Measurements from ENCODE around the gene TPP2.

Gene TPP2

GRCh38 chr13:102651892-102652291 lies 55.1 kb downstream of the TPP2 start:
- intact Hi-C loops (cut with DNase I; ENCODE audit: low total_unique reads), result loop anchor here (10.0 kb wide), 1 partner anchor 143 kb away; the partner anchor contains the start of genes BIVM and POGLUT2

GRCh38 chr13:102654756-102655155 lies 58.0 kb downstream of the TPP2 start:
- no peak for TF ChIP-seq CTCF (IDR thresholded peaks at IDR 0.05)

More at GRCh38 chr13:102651892-102652291, 55.1 kb downstream of the TPP2 start:
- Histone ChIP-seq H3K36me3 (peaks cover 13 to 34% (median 32%) of the 10 kb centered on the region in 3 donors), H3K4me1 (peaks cover 0 to 23% (median 4%) of the 10 kb centered on the region in 4 donors), H3K27ac (peak overlapping the region; percentile 51 to 52), H3K4me3 (no peak overlapping the region), H3K27me3 (no peaks in the 10 kb centered on the region), H3K9me3 (no peaks in the 10 kb centered on the region)
- TF ChIP-seq CTCF (IDR thresholded peaks at IDR 0.05), result no peak
- peak; percentile 25 to 83 for DNase-seq

GRCh38 chr13:102657630-102658029 lies 60.8 kb downstream of the TPP2 start:
- Histone ChIP-seq H3K4me1 (peaks cover 0 to 2% (median 0%) of the 10 kb centered on the region in 4 donors), H3K9me3 (no peaks in the 10 kb centered on the region), H3K36me3 (peaks cover 20 to 31% (median 30%) of the 10 kb centered on the region in 3 donors), H3K4me3 (no peak overlapping the region), H3K27me3 (no peaks in the 10 kb centered on the region), H3K27ac (no peak overlapping the region)
- TF ChIP-seq CTCF (IDR thresholded peaks at IDR 0.05), result peak in 1 of 2 experiments; percentile 9
- no peak for DNase-seq
- intact Hi-C loops (cut with DNase I; ENCODE audit: low total_unique reads), result loop anchor here (10.0 kb wide), 1 partner anchor 137 kb away; the partner anchor contains the start of genes BIVM and POGLUT2

More at GRCh38 chr13:102654756-102655155, 58.0 kb downstream of the TPP2 start:
- H3K36me3 ChIP-seq, result peaks cover 16 to 35% (median 27%) of the 10 kb centered on the region in 3 donors
- H3K27me3 ChIP-seq, result no peaks in the 10 kb centered on the region
- DNase-seq, result no peak
- H3K9me3 ChIP-seq, result no peaks in the 10 kb centered on the region
- H3K4me1 ChIP-seq, result peaks cover 0 to 23% (median 4%) of the 10 kb centered on the region in 4 donors
- H3K4me3 ChIP-seq, result no peak overlapping the region
- intact Hi-C loops (cut with DNase I; ENCODE audit: low total_unique reads), result loop anchor here (10.0 kb wide), 1 partner anchor 140 kb away; the partner anchor contains the start of genes BIVM and POGLUT2
- no peak overlapping the region for H3K27ac ChIP-seq

GRCh38 chr13:102658660-102659059 lies 61.9 kb downstream of the TPP2 start:
- Histone ChIP-seq H3K27ac (no peak overlapping the region), H3K4me3 (no peak overlapping the region), H3K27me3 (no peaks in the 10 kb centered on the region), H3K36me3 (peaks cover 23 to 33% (median 30%) of the 10 kb centered on the region in 3 donors), H3K9me3 (no peaks in the 10 kb centered on the region), H3K4me1 (no peaks in the 10 kb centered on the region)
- DNase-seq, result no peak
- intact Hi-C loops (cut with DNase I; ENCODE audit: low total_unique reads), result loop anchor here (10.0 kb wide), 1 partner anchor 136 kb away; the partner anchor contains the start of genes BIVM and POGLUT2
- no peak for TF ChIP-seq CTCF (IDR thresholded peaks at IDR 0.05)

DNA sequence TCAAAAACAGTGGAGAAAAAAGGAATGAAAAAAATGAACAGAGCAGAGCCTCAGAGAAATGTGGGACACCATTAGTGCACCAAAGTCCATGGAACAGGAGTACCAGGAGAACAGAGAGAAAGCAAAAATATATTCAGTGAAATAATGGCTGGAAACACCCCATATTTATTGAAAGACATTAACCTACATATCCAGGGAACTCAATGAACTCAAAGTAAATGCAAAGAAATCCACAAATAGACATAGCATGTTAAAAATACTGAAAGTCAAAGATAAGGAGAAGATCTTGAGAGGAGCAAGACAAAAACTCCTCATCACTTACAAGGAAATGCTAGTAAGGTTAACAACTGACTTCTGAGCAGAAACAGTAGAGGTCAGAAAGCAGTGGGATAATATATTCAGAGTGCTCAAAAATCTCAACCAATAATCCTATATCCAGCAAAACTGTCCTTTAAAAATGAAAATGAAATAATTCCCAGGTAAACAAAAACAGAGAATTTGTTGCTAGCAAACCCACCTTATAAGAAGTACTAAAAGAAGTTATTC lies 62.5 kb downstream of the TPP2 start:
- no peak for DNase-seq
- no peak overlapping the region for H3K4me3 ChIP-seq
- no peaks in the 10 kb centered on the region for H3K4me1 ChIP-seq
- intact Hi-C loops (cut with DNase I; ENCODE audit: low total_unique reads), result loop anchor here (10.0 kb wide), 1 partner anchor 136 kb away; the partner anchor contains the start of genes BIVM and POGLUT2
- no peak for TF ChIP-seq CTCF (IDR thresholded peaks at IDR 0.05)
- H3K36me3 ChIP-seq, result peaks cover 29 to 38% (median 30%) of the 10 kb centered on the region in 3 donors
- H3K9me3 ChIP-seq, result no peaks in the 10 kb centered on the region
- H3K27ac ChIP-seq, result no peak overlapping the region
- no peaks in the 10 kb centered on the region for H3K27me3 ChIP-seq
